Breast epithelium (tissue), 4 donors: ENCODE results near the gene DPH7. TPM values are rescaled to one million over a fixed set of nuclear protein-coding genes. Genes with fewer than 3 reads are reported as not detected.
A peak's percentile ranks its signal among the peaks of the same experiment; 100 is the strongest.

Source experiments
- DNase-seq, 2 donors: peaks; one replicate each; pipeline ENCODE4 v3.0.0-alpha.2; 2019; ENCODE audit warnings: low spot score in 2 of 2
- H3K27ac ChIP-seq, 2 donors: fragments of 200-600 bp; sonication (generic) in 1 of 2; one replicate each; pipeline ENCODE4 v1.5.1; 2016 to 2019; ENCODE audit warnings: mild to moderate bottlenecking in 1 of 2
- H3K27me3 ChIP-seq, 2 donors: fragments of 200-600 bp; sonication (generic) in 1 of 2; one replicate each; pipeline versions ENCODE4 v1.5.1 to v1.6.0; 2017 to 2019; ENCODE audit warnings: control low read depth in 1 of 2, mild to moderate bottlenecking in 1 of 2
- H3K36me3 ChIP-seq: fragments of 200-600 bp; one replicate; pipeline ENCODE4 v1.5.1; 2019
- H3K4me1 ChIP-seq, 2 donors: fragments of 200-600 bp; sonication (generic); one replicate each; pipeline ENCODE4 v1.5.1; 2016 to 2019; ENCODE audit warnings: control low read depth in 1 of 2
- H3K4me3 ChIP-seq, 3 donors: fragments of 200-600 bp; sonication (generic); 1 replicate in 2 of 3; 2 replicates in 1 of 3; pipeline ENCODE4 v1.5.1; 2016 to 2019; ENCODE audit warnings: mild to moderate bottlenecking in 3 of 3, moderate library complexity in 2 of 3
- H3K9me3 ChIP-seq, 2 donors: fragments of 200-600 bp; sonication (generic) in 1 of 2; one replicate each; pipeline ENCODE4 v1.5.1; 2016 to 2019; ENCODE audit warnings: control low read depth in 1 of 2
- CTCF ChIP-seq, 3 donors: fragments of 450-650 bp; IDR thresholded peaks; one replicate each; pipeline ENCODE4 v1.5.1; 2016 to 2017; ENCODE audit warnings: antibody characterized with exemption in 3 of 3, mild to moderate bottlenecking in 3 of 3, moderate library complexity in 3 of 3
- POLR2A ChIP-seq: fragments of 450-650 bp; IDR thresholded peaks from one replicate; pipeline ENCODE4 v1.6.1; 2016; ENCODE audit warnings: antibody characterized with exemption, mild to moderate bottlenecking, moderate library complexity
- POLR2AphosphoS5 ChIP-seq, 3 donors: sonication (generic); formaldehyde crosslinking; IDR thresholded peaks; one replicate each; pipeline ENCODE4 v1.6.1; 2017; ENCODE audit warnings: antibody characterized with exemption in 3 of 3
- intact Hi-C: fragments of 100-400 bp; cut with DNase I; formaldehyde crosslinking; loops from one replicate; pipeline ENCODE4 v1.15.1; 2023; ENCODE audit warnings: low total_unique reads
- total RNA-seq, 3 donors: library from RNA; depleted of rRNA; stranded (reverse); fragments of >200 nt; gene quantifications; one replicate each; pipeline ENCODE4 v1.1.0, GENCODE V29; 2016

DPH7 gene
- total RNA-seq, 3 donors from 2014 or later = 23.4 to 47.5 (median 45.1) TPM

DNA sequence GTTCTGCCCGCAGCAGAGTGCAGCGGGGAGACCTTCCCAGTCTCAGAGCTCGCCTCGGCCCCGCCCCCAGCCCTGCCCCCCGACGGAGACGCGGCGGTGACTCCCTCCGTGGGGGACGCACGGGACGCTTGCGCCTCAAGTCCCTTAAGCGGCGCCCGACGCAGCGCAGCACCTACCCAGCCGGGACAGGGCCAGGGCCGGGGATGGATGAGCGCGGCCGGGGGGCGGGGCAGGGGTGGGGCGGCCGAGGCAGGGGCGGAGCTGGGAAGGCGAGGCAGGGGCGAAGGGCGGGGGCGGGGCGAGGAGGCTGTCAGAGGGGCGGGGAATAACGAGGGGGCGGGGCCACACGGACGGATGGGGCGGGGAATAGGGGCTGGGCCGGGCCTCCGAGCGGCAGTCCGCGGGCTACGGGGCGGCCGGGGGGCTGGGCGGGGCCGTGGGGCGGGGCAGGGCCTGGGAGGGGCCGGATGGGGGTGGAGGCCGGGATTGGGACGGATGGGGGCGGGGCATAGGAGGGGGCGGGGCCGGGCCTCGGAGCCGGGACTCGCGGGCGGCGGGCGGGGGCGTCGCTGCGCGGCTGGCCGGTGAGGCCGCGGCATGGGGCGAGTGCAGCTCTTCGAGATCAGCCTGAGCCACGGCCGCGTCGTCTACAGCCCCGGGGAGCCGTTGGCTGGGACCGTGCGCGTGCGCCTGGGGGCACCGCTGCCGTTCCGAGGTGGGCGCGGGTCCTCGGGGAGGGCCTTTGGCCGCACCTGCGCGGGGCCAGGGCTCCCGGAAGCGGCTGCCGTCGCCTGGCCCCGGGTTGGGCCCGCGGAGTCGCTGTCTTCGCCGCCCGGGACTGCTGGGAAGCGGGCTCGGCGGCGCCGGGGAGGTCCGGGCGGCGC, 26.6 kb upstream of the DPH7 start, which contains the start of gene ARRDC1:
ARRDC1 (plus strand) TSS at position 566 of the 884 bp plus-strand sequence; CDS start at position 598, 32 bp downstream.
- Histone ChIP-seq H3K4me1 (peaks cover 15 to 19% of the 10 kb centered on the region in 2 donors), H3K9me3 (no peaks in the 10 kb centered on the region), H3K4me3 (peak within 1 kb of the TSS; percentile 78 to 99 (median 80)), H3K27me3 (peaks cover 0 to 3% of the 10 kb centered on the region in 2 donors), H3K36me3 (no peaks in the 10 kb centered on the region), H3K27ac (peak within 1 kb of the TSS; percentile 88 to 92)
- TF ChIP-seq CTCF (IDR thresholded peaks at IDR 0.05) = no peak
- TF ChIP-seq POLR2AphosphoS5 (IDR thresholded peaks at IDR 0.05) = peak in 2 of 3 donors; percentile 37 to 44
- TF ChIP-seq POLR2A = no peak
- DNase-seq = peak; percentile 92 to 95
- intact Hi-C loops = loop anchor here (5.0 kb wide), 1 partner anchor 1123 kb away; the partner anchor contains the start of gene SEC16A

- peaks cover 15 to 19% of the 10 kb centered on the region in 2 donors for H3K4me1 ChIP-seq
- H3K27ac ChIP-seq = peak overlapping the region; percentile 62 to 71
- peak overlapping the region; percentile 54 to 99 (median 80) for H3K4me3 ChIP-seq
- H3K36me3 ChIP-seq = no peaks in the 10 kb centered on the region
- TF ChIP-seq POLR2AphosphoS5 (IDR thresholded peaks at IDR 0.05) (no peak), POLR2A (no peak), CTCF (IDR thresholded peaks at IDR 0.05) (no peak)
- no peaks in the 10 kb centered on the region for H3K9me3 ChIP-seq
- H3K27me3 ChIP-seq = peaks cover 0 to 3% of the 10 kb centered on the region in 2 donors
- intact Hi-C loops = loop anchor here (5.0 kb wide), 1 partner anchor 1122 kb away; the partner anchor contains the start of gene SEC16A
- no peak for DNase-seq
Observed at GRCh38 chr9:137604345-137605086, 25.8 kb upstream of the DPH7 start.

- no peak for DNase-seq
- Histone ChIP-seq H3K27me3 (peaks cover 0 to 3% of the 10 kb centered on the region in 2 donors), H3K27ac (no peak overlapping the region), H3K9me3 (no peaks in the 10 kb centered on the region), H3K4me1 (peaks cover 15 to 19% of the 10 kb centered on the region in 2 donors), H3K4me3 (no peak overlapping the region), H3K36me3 (no peaks in the 10 kb centered on the region)
- intact Hi-C loops = no loop called here
- TF ChIP-seq CTCF (IDR thresholded peaks at IDR 0.05) = no peak
Observed at GRCh38 chr9:137603879-137604278, 25.2 kb upstream of the DPH7 start.

DNA sequence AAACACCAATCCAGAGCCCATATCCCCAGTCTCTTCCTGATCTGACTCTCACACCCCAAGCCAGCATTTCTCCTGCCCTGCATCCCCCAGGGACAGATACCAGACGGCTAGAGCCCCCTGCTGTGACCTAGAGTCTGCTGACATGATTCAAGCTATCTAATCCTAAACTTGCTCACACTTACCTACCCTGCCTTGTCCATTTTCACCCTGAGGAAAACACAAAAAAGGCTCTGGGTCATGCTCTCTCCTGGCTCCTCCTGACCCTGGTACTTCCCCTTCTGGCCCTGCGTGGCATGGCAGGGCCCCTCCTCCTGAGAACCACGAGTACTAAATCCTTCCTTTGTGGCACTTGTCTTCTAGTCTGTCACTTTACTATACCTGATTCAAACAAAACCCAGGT, 23.9 kb upstream of the DPH7 start:
- Histone ChIP-seq H3K4me3 (no peak overlapping the region), H3K27ac (no peak overlapping the region), H3K27me3 (peaks cover 0 to 3% of the 10 kb centered on the region in 2 donors), H3K9me3 (no peaks in the 10 kb centered on the region), H3K36me3 (no peaks in the 10 kb centered on the region), H3K4me1 (peaks cover 15% of the 10 kb centered on the region in 2 donors)
- TF ChIP-seq CTCF (IDR thresholded peaks at IDR 0.05) (no peak), POLR2AphosphoS5 (IDR thresholded peaks at IDR 0.05) (no peak), POLR2A (no peak)
- intact Hi-C loops = no loop called here
- DNase-seq = no peak
